HEK293T (cell line): Measurements from ENCODE around the gene SRD5A1.

ENCODE experiments used
- CTBP1 ChIP-seq: fragments of 450-650 bp; IDR thresholded peaks from 2 replicates; pipeline ENCODE4 v1.6.1; 2016; ENCODE audit warnings: borderline replicate concordance
- ELF4 ChIP-seq: fragments of 450-650 bp; IDR thresholded peaks from 2 replicates; pipeline ENCODE4 v1.6.1; 2017; ENCODE audit warnings: antibody characterized with exemption
- FOXA1 ChIP-seq: fragments of 450-650 bp; IDR thresholded peaks from 2 replicates; pipeline ENCODE4 v1.6.1; 2016; ENCODE audit warnings: mild to moderate bottlenecking
- FOXK2 ChIP-seq: fragments of 450-650 bp; IDR thresholded peaks from 2 replicates; pipeline ENCODE4 v1.6.1; 2016; ENCODE audit warnings: mild to moderate bottlenecking
- FOXM1 ChIP-seq: fragments of 450-650 bp; IDR thresholded peaks from 2 replicates; pipeline ENCODE4 v1.6.1; 2017; ENCODE audit warnings: mild to moderate bottlenecking, borderline replicate concordance
- SP1 ChIP-seq: fragments of 450-650 bp; IDR thresholded peaks from 2 replicates; pipeline ENCODE4 v1.6.1; 2017

GRCh38 chr5:6623228-6623627 lies 10.0 kb upstream of the SRD5A1 start:
- TF ChIP-seq FOXK2 (no peak), CTBP1 (no peak), FOXA1 (no peak), FOXM1 (no peak), ELF4 (no peak), SP1 (no peak)
